GM12878 (cell line): ENCODE data around the gene GIMAP7. TPM values are rescaled to one million over a fixed set of nuclear protein-coding genes. Genes with fewer than 3 reads are reported as not detected.
"Not testable (repeated sequence)": the region's sequence is repeated elsewhere in the genome, so short reads cannot be mapped to it uniquely, and the experiment has no call there.

Source experiments
- ATAC-seq: fragments of 200-7000 bp; cut with Tn5 transposase; 3 replicates; pipeline ENCODE4 v1.9.1; 2020; ENCODE audit warnings: mild to moderate bottlenecking, moderate library complexity
- BruUV-seq: library from RNA; stranded (reverse); fragments of 400-500 nt; replicated peaks from 2 replicates; lab custom pipeline; 2021; lab: Mats Ljungman, UMichigan
- CTCF ChIA-PET: fragments of 300-600 bp; sonication (Branson Sonifier 250); formaldehyde crosslinking; extraction: SDS; loops from one replicate; lab custom pipeline; 2021; ENCODE audit warnings: inconsistent platforms; lab: Yijun Ruan, JAX
- POLR2A ChIA-PET: fragments of 350-600 bp; formaldehyde crosslinking; extraction: SDS; loops from one replicate; lab custom pipeline; 2021; ENCODE audit warnings: inconsistent platforms; lab: Charles Lee
- RAD21 ChIA-PET: fragments of 300-600 bp; sonication (Branson Sonifier 250); formaldehyde crosslinking; loops from one replicate; lab custom pipeline; 2023; ENCODE audit warnings: antibody characterized with exemption; ENCODE audit not compliant: unreplicated experiment; lab: Charles Lee
- SMC1A ChIA-PET: fragments of 300-600 bp; sonication (Branson Sonifier 250); formaldehyde crosslinking; loops from one replicate; lab custom pipeline; 2023; ENCODE audit not compliant: unreplicated experiment, uncharacterized antibody; lab: Charles Lee
- DNase-seq: peaks from one replicate; pipeline ENCODE4 v3.0.0-alpha.2; 2011; ENCODE audit warnings: low read depth, low spot score
- FAIRE-seq: peaks from 3 replicates; lab custom pipeline; 2011; peaks lifted over from hg19 to GRCh38; lab: Jason Lieb, UNC
- H2AFZ ChIP-seq: 2 replicates; pipeline ENCODE4 v1.6.0; 2011; ENCODE audit warnings: low read depth, low read length, control low read depth; ENCODE audit not compliant: control insufficient read depth
- H3K27ac ChIP-seq: 2 replicates; pipeline ENCODE4 v1.5.1; 2011; ENCODE audit warnings: control low read depth; ENCODE audit not compliant: control insufficient read depth, insufficient read depth
- H3K27me3 ChIP-seq, 2 experiments: replicated peaks in 1 of 2; 2 replicates each; pipeline versions ENCODE4 v1.6.0 to v1.6.1; 2011; ENCODE audit warnings: low read length in 1 of 2; ENCODE audit not compliant: control insufficient read depth in 2 of 2, insufficient read depth in 2 of 2
- H3K36me3 ChIP-seq, 2 experiments: 2 replicates each; pipeline ENCODE4 v1.5.1; 2011; ENCODE audit warnings: low read length in 1 of 2; ENCODE audit not compliant: control insufficient read depth in 2 of 2, insufficient read depth in 2 of 2
- H3K4me1 ChIP-seq: 2 replicates; pipeline ENCODE4 v1.6.1; 2011; ENCODE audit warnings: mild to moderate bottlenecking, low read length, moderate library complexity, mixed read lengths; ENCODE audit not compliant: control insufficient read depth, insufficient read depth
- H3K4me2 ChIP-seq: 2 replicates; pipeline ENCODE4 v1.6.0; 2011; ENCODE audit warnings: control low read depth; ENCODE audit not compliant: control insufficient read depth, insufficient read depth
- H3K4me3 ChIP-seq: fragments of 200-600 bp; sonication (generic); 2 replicates; pipeline ENCODE4 v1.5.1; 2016
- H3K79me2 ChIP-seq: 2 replicates; pipeline ENCODE4 v1.6.0; 2011; ENCODE audit warnings: low read length; ENCODE audit not compliant: control insufficient read depth, insufficient read depth
- H3K9ac ChIP-seq: 2 replicates; pipeline ENCODE4 v1.8.0; 2011; ENCODE audit warnings: low read length, control low read depth, mixed read lengths; ENCODE audit not compliant: control insufficient read depth, insufficient read depth
- H3K9me3 ChIP-seq: replicated peaks from 3 replicates; pipeline ENCODE4 v1.5.1; 2011; ENCODE audit warnings: mild to moderate bottlenecking, low read length; ENCODE audit not compliant: control insufficient read depth, insufficient read depth
- H4K20me1 ChIP-seq: 2 replicates; pipeline ENCODE4 v1.6.0; 2011; ENCODE audit not compliant: control insufficient read depth, insufficient read depth
- BCLAF1 ChIP-seq: fragments of 450-650 bp; IDR thresholded peaks from 2 replicates; pipeline ENCODE4 v1.6.1; 2017; ENCODE audit warnings: antibody characterized with exemption, mild to moderate bottlenecking, moderate library complexity
- CREM ChIP-seq: IDR thresholded peaks from 2 replicates; pipeline ENCODE4 v1.6.1; 2014; ENCODE audit warnings: antibody characterized with exemption, low read depth
- HDGF ChIP-seq: fragments of 450-650 bp; IDR thresholded peaks from 2 replicates; pipeline ENCODE4 v1.6.1; 2016; ENCODE audit warnings: antibody characterized with exemption
- JUND ChIP-seq: IDR thresholded peaks from 2 replicates; pipeline ENCODE4 v1.6.1; 2012; ENCODE audit warnings: low read depth, mild to moderate bottlenecking, low read length, improper control_type of control experiment, moderate library complexity
- RAD21 ChIP-seq: IDR thresholded peaks from 2 replicates; pipeline ENCODE4 v1.6.1; 2011; ENCODE audit warnings: mild to moderate bottlenecking, low read depth, low read length, moderate library complexity; ENCODE audit not compliant: insufficient read depth
- SRF ChIP-seq, 2 experiments: IDR thresholded peaks; 2 replicates each; pipeline ENCODE4 v1.6.1; 2011; ENCODE audit warnings: low read depth in 2 of 2, low read length in 2 of 2, mild to moderate bottlenecking in 1 of 2, moderate library complexity in 1 of 2
- STAT3 ChIP-seq: IDR thresholded peaks from 2 replicates; pipeline ENCODE4 v1.6.1; 2011; ENCODE audit warnings: low read depth, low read length, improper control_type of control experiment
- WGBS: methylation state at CpG from one replicate; pipeline ENCODE4 v1.1.6; 2016; ENCODE audit warnings: low lambda C conversion rate; ENCODE audit not compliant: insufficient replicate concordance, insufficient coverage; ENCODE audit errors: missing lambda C conversion rate; 5-methylcytosine and 5-hydroxymethylcytosine counted together
- in situ Hi-C: fragments of 300-500 bp; cut with MboI; formaldehyde crosslinking; loops from 9 replicates; pipeline ENCODE4 v1.14.3; 2018; ENCODE audit warnings: mixed read lengths
- intact Hi-C: fragments of 100-400 bp; cut with micrococcal nuclease; formaldehyde crosslinking; loops from one replicate; pipeline ENCODE4 v1.14.2; 2022; ENCODE audit not compliant: unreplicated experiment
- polyA plus RNA-seq, 11 experiments: library from polyadenylated mRNA; depleted of rRNA in 4 of 11; unstranded in 6 of 11; stranded (reverse) in 5 of 11; fragments of >200 nt; fragmentation: Nextera tagmentation in 4 of 11; fragmentation: Illumina TruSeq in 1 of 11; extraction: Ambion mirVana in 4 of 11; extraction: Trizol in 1 of 11; gene quantifications; 1 replicate in 1 of 11; 2 replicates in 10 of 11; pipeline versions ENCODE4 v1.2.1 to v1.2.3, GENCODE V29; 2011 to 2016; ENCODE audit warnings: inconsistent platforms in 2 of 11, missing spikeins in 2 of 11, low read depth in 1 of 11
- total RNA-seq, 4 experiments: library from RNA; depleted of rRNA in 3 of 4; stranded (reverse); fragments of >200 nt in 3 of 4; fragmentation: Illumina TruSeq in 1 of 4; extraction: Trizol in 1 of 4; gene quantifications; 2 replicates each; pipeline versions ENCODE4 v1.2.1 to v1.2.3, GENCODE V29; 2013 to 2021

Gene GIMAP7
- total and polyA plus RNA-seq, 10 of the 15 experiments (the other 5 are each of a cell fraction or from before 2014, with no cell fraction given) = 2.7 to 16.6 (median 5.4) TPM

DNA sequence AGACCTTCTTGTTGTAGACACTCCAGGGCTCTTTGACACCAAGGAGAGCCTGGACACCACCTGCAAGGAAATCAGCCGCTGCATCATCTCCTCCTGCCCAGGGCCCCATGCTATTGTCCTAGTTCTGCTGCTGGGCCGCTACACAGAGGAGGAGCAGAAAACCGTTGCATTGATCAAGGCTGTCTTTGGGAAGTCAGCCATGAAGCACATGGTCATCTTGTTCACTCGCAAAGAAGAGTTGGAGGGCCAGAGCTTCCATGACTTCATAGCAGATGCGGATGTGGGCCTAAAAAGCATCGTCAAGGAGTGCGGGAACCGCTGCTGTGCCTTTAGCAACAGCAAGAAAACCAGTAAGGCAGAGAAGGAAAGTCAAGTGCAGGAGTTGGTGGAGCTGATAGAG lies 5.5 kb downstream of the GIMAP7 start:
- ChIA-PET SMC1A (no interaction called here), POLR2A (no interaction called here), CTCF (no interaction called here), RAD21 (no interaction called here)
- no peak overlapping the region for H3K4me3 ChIP-seq
- 83% methylated on average over 8 of the region's 8 CpGs for WGBS
- no peak overlapping the region for H3K9ac ChIP-seq
- in situ Hi-C loops (no loop called here), intact Hi-C loops (no loop called here)
- H3K27me3 ChIP-seq = no peaks in the 10 kb centered on the region
- H3K9me3 ChIP-seq = peaks cover 9% of the 10 kb centered on the region; the same call in 2 of the 3 replicates
- no peaks in the 10 kb centered on the region for H4K20me1 ChIP-seq
- ATAC-seq (no peak), DNase-seq (no peak), FAIRE-seq (no peak)
- H3K4me1 ChIP-seq = no peaks in the 10 kb centered on the region
- H3K79me2 ChIP-seq = peaks cover 26% of the 10 kb centered on the region
- no peaks in the 10 kb centered on the region; a peak in 1 of 4 replicates for H3K36me3 ChIP-seq
- BruUV-seq = no TSS peak
- peak overlapping the region; percentile 0; the same call in 1 of the 2 replicates for H3K4me2 ChIP-seq
- H3K27ac ChIP-seq = no peak overlapping the region
- no peak overlapping the region for H2AFZ ChIP-seq
- TF ChIP-seq STAT3 = no peak
- TF ChIP-seq CREM = no peak
- no peak for TF ChIP-seq BCLAF1
- no peak for TF ChIP-seq JUND
- no peak for TF ChIP-seq RAD21
- TF ChIP-seq HDGF = no peak
- no peak for TF ChIP-seq SRF (IDR thresholded peaks at IDR 0.05; ENCODE audit: low read depth in 2 of 2, low read length in 2 of 2)

- BruUV-seq, H2AFZ ChIP-seq, H3K9me3 ChIP-seq, H3K27me3 ChIP-seq, DNase-seq, H3K4me3 ChIP-seq, POLR2A ChIA-PET, H3K4me2 ChIP-seq, SMC1A ChIA-PET, CTCF ChIA-PET, H3K4me1 ChIP-seq, RAD21 ChIA-PET, intact Hi-C loops, H4K20me1 ChIP-seq, ATAC-seq, FAIRE-seq, H3K79me2 ChIP-seq, H3K27ac ChIP-seq, H3K36me3 ChIP-seq, in situ Hi-C loops, H3K9ac ChIP-seq: not testable (repeated sequence)
- WGBS = 81% methylated on average over 6 of the region's 6 CpGs
Measured at GRCh38 chr7:150522931-150523330, 8.3 kb downstream of the GIMAP7 start.
